GM12874 (cell line): Measurements from ENCODE around the gene KIF16B.

ENCODE experiments used
- TF ChIP-seq, protein P1 (sequence below): IDR thresholded peaks from 2 replicates; pipeline ENCODE4 v1.5.1; 2011; ENCODE audit warnings: low read depth, mild to moderate bottlenecking, control low read depth, low read length, moderate library complexity; ENCODE audit not compliant: insufficient read depth

Gene KIF16B, protein sequence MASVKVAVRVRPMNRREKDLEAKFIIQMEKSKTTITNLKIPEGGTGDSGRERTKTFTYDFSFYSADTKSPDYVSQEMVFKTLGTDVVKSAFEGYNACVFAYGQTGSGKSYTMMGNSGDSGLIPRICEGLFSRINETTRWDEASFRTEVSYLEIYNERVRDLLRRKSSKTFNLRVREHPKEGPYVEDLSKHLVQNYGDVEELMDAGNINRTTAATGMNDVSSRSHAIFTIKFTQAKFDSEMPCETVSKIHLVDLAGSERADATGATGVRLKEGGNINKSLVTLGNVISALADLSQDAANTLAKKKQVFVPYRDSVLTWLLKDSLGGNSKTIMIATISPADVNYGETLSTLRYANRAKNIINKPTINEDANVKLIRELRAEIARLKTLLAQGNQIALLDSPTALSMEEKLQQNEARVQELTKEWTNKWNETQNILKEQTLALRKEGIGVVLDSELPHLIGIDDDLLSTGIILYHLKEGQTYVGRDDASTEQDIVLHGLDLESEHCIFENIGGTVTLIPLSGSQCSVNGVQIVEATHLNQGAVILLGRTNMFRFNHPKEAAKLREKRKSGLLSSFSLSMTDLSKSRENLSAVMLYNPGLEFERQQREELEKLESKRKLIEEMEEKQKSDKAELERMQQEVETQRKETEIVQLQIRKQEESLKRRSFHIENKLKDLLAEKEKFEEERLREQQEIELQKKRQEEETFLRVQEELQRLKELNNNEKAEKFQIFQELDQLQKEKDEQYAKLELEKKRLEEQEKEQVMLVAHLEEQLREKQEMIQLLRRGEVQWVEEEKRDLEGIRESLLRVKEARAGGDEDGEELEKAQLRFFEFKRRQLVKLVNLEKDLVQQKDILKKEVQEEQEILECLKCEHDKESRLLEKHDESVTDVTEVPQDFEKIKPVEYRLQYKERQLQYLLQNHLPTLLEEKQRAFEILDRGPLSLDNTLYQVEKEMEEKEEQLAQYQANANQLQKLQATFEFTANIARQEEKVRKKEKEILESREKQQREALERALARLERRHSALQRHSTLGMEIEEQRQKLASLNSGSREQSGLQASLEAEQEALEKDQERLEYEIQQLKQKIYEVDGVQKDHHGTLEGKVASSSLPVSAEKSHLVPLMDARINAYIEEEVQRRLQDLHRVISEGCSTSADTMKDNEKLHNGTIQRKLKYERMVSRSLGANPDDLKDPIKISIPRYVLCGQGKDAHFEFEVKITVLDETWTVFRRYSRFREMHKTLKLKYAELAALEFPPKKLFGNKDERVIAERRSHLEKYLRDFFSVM (N-terminal part only)

DNA sequence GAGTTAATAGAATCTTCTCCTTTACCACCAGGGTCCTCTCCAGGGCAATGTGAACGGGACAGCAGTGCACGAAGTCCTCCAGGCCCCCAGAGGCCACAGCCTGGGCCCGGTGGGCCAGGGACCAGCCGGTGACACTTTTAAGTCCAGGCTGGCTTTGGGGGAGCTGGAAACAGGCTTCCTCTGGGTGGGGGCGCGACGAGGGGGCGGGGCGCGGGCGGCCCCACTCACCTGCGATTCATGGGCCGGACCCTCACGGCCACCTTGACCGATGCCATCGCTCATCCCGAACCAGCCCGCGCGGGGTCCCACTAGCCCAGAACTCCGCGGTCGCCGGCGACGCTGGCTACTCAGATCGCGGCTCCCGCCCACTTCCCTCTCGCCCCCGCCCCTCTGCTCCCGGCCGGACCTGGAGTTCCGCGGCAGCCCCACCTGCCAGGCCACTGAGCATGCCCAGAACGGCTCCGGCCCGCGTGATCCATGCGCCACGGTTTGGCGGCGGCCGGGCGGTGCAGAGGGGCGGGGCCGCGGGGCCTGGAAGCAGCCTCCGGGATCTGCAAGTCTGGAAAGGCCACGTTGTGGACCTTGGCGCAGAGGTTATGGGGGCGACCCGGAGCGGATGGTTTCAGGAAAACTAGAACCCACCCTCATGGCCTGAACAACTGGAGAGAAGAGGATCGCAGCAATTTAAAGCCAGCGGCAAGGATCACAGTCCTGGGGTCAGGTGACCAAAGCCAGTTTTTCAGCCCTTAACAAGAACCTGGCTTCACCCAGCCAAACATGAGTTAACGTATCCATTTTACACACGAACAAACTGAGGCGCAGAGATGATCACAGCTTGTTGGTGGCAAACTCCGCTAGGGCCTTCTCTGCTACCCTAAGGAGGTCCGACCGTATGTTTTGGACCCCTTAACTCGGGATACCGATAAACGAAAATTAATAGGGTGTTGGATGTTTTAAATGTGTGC is at the start of gene KIF16B:
Gene KIF16B, minus strand, starts transcription at position 448 of the 965 bp plus-strand sequence. Its CDS starts 173 bp downstream, at position 275.
- TF ChIP-seq, protein P1, sequence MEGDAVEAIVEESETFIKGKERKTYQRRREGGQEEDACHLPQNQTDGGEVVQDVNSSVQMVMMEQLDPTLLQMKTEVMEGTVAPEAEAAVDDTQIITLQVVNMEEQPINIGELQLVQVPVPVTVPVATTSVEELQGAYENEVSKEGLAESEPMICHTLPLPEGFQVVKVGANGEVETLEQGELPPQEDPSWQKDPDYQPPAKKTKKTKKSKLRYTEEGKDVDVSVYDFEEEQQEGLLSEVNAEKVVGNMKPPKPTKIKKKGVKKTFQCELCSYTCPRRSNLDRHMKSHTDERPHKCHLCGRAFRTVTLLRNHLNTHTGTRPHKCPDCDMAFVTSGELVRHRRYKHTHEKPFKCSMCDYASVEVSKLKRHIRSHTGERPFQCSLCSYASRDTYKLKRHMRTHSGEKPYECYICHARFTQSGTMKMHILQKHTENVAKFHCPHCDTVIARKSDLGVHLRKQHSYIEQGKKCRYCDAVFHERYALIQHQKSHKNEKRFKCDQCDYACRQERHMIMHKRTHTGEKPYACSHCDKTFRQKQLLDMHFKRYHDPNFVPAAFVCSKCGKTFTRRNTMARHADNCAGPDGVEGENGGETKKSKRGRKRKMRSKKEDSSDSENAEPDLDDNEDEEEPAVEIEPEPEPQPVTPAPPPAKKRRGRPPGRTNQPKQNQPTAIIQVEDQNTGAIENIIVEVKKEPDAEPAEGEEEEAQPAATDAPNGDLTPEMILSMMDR, result no peak

DNA sequence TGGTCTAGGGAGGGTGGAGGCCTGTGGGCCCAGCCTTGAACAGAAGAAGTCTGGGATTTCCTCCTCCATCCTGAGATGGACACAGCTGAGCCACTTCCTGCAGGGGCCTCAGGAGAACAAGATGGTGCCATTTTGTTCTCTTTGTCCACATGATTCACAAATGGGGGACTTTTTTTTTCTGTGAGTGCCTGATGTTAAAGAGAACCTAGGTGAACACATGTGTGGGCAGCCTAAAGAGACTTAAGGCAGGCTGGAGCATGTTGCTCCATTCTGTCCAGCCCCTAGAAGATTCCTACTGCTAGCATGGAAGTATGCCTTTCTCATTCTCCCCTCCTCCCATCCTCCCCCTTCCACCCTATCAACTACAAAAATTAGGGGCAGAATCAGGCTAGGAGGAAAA is 49.3 kb upstream of the KIF16B start:
- TF ChIP-seq, protein P1, result no peak

DNA sequence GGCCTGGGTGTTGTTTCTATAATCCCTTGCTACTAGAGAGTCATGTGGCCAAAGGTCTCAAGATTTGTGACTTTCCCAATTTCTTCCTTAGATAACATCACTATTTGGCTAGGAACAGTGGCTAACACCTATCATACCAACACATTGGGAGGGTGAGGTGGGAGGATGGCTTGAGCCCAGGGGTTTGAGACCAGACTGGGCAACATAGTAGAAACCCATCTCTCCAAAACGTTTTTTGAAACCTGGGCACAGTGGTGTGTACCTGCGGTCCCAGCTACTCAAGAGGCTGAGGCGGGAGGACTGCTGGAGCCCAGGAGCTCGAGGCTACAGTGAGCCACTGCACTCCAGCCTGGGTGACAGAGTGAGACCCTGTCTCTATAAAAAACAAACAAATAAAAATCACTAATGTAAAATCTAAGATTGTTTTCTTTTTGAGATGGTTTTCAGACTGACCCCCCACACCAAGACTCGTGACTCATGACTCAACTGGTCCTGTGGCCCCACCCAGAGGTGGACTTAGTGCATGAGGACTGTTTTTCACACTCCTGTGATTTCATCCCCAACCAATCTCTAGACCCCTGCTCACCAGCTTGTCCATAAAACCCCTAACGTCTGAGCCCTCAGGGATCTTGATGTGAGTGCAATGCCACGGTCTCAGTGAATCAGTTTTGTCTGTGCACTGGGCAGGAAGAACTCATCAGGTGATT is 48.3 kb upstream of the KIF16B start:
- TF ChIP-seq, protein P1, result no peak

DNA sequence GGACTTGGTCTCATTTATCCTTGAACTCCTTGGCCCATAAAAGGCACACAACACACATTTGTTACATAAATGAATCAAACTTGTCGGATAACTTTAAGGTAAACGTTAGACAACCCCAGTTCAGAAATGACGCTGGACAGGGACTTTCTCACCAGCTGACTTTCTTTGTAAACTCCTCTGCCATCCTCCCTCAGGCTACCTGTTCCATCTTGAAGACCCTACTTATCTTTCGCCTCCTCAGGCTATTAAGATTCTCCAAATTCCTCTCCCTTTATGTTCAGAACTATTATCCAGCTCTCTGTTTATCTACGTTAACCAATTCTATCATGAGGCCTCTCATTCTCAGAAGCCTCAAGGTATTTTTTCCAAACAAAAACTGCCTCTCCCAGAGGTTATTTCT is 47.7 kb upstream of the KIF16B start:
- TF ChIP-seq, protein P1, result no peak

DNA sequence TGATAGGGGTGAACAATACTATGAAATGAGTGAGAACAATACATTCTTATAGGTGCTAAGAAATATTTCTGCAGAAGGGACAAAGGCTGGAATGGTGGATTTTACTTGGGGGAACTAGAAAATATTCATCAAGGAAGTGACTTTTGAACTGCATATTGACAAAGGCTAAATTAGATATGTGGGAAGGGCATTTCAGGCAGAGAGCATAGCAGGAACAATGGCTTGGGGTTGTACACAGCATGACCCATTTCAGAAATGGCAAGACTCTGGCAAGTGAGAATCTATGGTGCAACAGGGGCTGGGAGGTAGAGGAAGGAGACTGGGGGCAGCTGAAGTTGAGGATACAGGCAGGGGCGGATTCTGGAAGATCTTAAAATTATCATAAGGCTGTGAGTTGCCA is 46.7 kb upstream of the KIF16B start:
- TF ChIP-seq, protein P1, result no peak

DNA sequence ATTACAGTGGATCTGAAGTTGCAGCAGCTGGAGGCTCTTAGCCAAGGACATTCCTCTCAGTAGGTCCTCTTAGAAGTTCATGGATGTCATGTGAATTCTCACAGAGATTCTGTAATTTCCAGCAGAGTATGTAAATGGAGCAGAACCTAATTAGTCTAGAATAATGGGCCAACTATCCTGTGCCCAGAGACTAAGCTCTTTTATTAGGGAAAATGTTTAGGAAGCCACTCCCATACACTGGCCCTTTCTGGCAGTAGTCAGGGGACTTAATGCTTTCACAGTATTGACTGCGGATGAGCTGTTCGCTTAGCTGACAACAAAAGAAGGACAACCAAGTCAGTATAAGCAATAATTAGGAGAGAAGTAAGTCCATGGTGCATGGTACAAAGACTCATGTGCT is 43.8 kb upstream of the KIF16B start:
- TF ChIP-seq, protein P1, result no peak
